ENCODE data around the gene OSBPL10.

DNA sequence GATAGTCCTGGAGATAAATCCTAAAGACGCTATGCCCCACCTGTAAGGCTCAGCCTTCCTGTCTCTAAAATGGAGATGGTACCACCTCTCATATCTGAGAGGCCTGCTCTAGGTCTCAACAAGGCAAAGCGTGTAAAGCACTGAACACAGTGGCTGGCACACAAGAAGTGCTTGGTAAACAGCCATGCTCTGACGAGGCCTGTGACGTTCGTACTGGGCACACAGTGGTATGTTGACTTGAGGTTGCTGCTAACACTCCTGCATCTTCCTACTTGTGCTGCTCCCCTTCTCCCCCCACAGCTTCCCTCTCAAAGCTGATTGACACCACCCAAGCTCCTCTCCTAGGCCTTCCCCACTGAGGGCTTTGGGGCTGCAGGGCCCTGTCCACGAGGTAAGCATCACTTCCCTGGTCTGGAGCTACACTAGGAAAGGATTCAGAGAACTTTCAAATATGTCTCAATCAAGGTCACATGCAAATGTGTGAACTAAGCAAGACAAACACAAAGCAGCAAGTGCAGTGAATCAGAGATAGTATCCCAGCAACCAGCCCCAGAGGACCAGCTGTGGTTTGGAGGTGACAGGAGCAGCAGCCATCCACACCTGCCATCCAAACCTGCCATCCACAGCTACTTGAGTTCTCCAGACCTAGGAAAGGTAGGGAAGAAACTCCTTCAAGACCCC lies 270.8 kb downstream of the OSBPL10 start:
- TF ChIP-seq, protein P1, sequence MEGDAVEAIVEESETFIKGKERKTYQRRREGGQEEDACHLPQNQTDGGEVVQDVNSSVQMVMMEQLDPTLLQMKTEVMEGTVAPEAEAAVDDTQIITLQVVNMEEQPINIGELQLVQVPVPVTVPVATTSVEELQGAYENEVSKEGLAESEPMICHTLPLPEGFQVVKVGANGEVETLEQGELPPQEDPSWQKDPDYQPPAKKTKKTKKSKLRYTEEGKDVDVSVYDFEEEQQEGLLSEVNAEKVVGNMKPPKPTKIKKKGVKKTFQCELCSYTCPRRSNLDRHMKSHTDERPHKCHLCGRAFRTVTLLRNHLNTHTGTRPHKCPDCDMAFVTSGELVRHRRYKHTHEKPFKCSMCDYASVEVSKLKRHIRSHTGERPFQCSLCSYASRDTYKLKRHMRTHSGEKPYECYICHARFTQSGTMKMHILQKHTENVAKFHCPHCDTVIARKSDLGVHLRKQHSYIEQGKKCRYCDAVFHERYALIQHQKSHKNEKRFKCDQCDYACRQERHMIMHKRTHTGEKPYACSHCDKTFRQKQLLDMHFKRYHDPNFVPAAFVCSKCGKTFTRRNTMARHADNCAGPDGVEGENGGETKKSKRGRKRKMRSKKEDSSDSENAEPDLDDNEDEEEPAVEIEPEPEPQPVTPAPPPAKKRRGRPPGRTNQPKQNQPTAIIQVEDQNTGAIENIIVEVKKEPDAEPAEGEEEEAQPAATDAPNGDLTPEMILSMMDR (conservative IDR thresholded peaks at IDR 0.05; ENCODE audit: low read length) = no peak
- no peak for TF ChIP-seq EZH2phosphoT487 (IDR thresholded peaks at IDR 0.05; ENCODE audit: borderline replicate concordance, low read depth, low read length)
